Right ventricle myocardium superior (tissue), 1 donor: ENCODE results near the gene ANAPC1. TPM values are rescaled to one million over a fixed set of nuclear protein-coding genes. Genes with fewer than 3 reads are reported as not detected.
"Not testable (repeated sequence)": the region's sequence is repeated elsewhere in the genome, so short reads cannot be mapped to it uniquely, and the experiment has no call there.

Experiments used
- ATAC-seq: fragments of 200-7000 bp; cut with Tn5 transposase; one replicate; pipeline ENCODE4 v1.9.1; 2020; ENCODE audit warnings: mild to moderate bottlenecking; ENCODE audit not compliant: poor library complexity
- DNase-seq: peaks from one replicate; pipeline ENCODE4 v3.0.0-alpha.2; 2020
- intact Hi-C: fragments of 100-400 bp; cut with DNase I; formaldehyde crosslinking; loops from one replicate; pipeline ENCODE4 v1.11.2; 2022
- microRNA-seq: library from miRNA; unstranded; fragments of <30 nt; microRNA quantifications from one replicate; pipeline ENCODE4 v1.2.0, GENCODE V29; 2020
- total RNA-seq: library from RNA; stranded (reverse); fragmentation: NEBNext Ultra II Directional; extraction: Animal tissue kit (Norgen Biotek cat#: 25700); gene quantifications from one replicate; pipeline ENCODE4 v1.2.1, GENCODE V29; 2021
- donor health status: DM: no; HTN: yes; CAD: no; lungs with severe emphysema.

The ANAPC1 gene
- total RNA-seq, 1 donor from 2014 or later = 17.1 TPM

DNA sequence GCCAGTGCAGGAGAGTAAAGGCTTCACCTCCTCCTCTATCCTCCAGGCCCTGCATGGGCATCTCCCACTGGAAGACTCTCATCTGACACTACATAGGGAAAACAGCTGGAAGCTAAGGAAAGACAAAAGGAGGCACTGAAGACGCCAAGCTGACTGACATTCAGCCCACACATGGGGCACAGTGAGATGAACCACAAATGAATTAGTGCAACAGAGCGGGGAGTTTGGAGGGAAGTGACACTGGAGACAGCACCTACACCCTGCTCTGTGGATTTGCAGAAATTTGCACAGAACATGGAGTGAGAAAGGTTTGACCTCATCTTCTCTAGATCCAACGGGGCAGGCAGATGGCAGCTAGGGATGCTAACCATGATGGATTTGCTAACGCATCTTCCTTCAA is 119.8 kb downstream of the ANAPC1 start:
- DNase-seq, intact Hi-C loops, ATAC-seq: not testable (repeated sequence)

DNA sequence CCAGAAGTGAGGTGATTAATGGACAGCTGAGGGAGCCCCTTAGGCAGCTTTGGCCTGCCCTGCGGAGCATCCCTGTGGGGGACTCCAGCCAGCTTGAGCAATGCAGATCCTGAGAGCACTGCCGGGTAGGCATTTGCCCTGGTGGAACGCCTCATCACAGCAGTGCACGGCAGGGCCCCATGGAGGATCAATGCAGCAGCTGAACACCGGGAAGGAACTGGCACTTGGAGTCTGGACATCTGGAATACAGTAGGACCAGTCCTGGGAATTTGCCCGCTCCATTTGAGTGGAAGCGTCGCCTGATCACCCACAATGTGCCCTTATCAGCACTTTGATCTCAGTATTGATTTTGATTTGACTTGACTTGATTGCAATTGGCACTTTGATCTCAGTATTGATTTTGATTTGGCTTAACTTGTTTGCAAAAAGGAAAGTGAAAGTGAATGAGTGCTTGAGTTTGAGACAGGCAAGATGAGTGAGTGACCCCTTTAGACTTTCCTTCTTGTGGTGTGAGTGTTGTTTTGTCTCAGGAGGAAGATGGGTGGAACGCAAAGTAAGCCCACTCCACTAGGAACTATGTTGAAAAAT is 123.2 kb downstream of the ANAPC1 start:
- ATAC-seq, DNase-seq, intact Hi-C loops: not testable (repeated sequence)

DNA sequence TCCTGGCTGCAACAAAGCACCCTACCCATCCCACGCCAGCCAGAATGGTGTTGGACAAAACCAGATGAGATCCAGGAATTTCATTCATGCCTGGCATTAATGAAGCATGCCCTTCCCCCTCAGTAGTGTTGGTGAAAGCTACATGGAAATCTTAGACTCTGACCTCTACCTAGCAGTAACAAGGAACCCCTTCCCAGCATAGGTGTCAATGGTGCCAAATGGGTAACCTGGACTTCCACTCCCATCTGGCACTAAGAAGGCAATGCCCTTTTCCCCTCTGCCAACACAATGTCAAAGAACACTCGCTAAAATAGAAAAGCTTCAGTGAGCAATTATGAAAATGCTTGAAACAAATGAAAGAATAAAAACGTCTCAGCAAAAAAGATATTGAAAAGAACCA is 131.5 kb downstream of the ANAPC1 start:
- intact Hi-C loops, DNase-seq, ATAC-seq: not testable (repeated sequence)

DNA sequence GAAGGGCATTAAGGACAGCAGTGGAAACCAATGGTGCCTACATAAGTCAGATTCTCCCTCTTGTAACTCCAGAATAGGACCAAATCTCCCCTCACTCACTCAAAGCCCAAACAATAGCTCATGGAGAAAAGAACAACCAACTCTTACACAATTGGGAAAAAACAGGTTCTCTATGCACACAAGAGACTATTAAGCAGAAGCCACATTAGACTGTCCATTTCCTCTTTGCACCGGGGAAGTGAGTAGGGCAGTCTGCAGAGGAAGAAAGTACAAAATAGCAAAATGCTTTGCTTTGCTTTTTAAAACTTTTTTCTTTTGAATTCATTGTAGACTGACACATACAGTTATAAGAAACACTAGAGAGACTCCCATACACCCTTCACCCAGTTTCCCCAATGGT is 133.4 kb downstream of the ANAPC1 start:
- ATAC-seq, intact Hi-C loops: not testable (repeated sequence)

DNA sequence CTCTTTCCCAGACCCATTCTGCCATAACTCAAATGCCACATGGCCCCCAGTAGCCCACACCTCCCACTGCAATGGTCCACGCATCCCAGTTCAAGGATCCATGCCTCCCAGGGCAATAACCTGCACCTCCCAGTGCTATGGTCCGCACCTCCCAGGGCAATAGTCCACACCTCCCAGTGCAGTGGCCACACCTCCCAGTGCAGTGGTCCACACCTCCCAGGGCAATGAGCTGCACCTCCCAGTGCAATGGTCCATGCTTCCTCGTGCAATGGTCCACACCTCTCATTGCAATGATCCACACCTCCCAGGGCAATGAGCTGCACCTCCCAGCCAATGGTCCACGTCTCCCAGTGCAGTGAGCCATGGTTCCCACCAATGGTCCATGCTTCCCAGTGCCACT is 135.6 kb downstream of the ANAPC1 start:
- DNase-seq, intact Hi-C loops, ATAC-seq: not testable (repeated sequence)

More for the DNA sequence above, 133.4 kb downstream of the ANAPC1 start:
- not testable (repeated sequence) for DNase-seq

DNA sequence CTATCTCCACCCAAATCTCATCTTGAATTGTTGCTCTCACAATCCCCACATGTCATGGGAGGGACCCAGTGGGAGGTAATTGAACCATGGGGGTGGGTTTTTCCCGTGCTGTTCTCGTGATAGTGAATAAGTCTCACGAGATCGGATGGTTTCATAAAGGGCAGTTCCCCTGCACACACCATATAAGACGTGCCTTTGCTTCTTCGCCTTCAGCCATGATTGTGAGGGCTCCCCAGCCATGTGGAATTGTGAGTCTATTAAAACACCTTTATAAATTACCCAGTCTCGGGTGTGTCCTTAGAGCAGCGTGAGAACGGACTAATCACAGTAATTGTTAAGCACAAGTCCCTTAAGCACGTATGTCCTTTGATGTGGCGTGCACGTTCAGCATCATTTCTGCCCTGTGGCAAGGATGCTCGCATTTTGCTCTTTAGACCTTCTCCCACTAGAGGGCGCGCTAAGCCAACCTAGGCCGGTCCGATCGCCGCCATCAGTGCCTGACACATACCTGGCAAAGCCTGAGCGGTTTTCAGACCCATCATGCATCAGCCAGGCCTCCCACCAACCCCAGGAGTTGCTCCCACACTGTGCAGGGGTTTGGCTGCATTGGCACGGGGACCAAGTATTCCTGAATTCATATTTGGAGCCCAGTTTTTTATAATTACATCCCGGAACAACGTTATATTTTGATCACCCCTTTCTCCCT is 136.4 kb downstream of the ANAPC1 start:
- ATAC-seq (peak; percentile 88), DNase-seq (peak; percentile 44)
- intact Hi-C loops = not testable (repeated sequence)

DNA sequence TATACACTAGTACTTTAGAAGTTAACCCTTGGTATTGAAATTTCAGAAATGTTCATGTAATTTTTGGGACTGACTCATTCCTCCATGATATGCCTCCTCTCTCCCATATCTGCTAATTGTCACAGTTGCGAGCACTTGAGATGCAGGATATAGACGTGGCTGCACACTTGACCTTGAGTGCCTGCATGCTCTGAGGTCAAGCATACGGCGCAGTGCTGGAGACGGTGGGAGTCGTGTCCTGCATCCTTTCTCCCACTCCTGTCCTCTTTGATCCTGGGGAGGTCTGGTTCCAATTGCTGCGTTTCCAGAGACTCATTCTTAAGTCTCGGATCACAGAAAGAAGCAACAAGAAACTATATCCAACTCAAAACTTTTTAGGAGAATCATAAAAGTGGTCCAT is 139.2 kb downstream of the ANAPC1 start:
- ATAC-seq, DNase-seq, intact Hi-C loops: not testable (repeated sequence)

DNA sequence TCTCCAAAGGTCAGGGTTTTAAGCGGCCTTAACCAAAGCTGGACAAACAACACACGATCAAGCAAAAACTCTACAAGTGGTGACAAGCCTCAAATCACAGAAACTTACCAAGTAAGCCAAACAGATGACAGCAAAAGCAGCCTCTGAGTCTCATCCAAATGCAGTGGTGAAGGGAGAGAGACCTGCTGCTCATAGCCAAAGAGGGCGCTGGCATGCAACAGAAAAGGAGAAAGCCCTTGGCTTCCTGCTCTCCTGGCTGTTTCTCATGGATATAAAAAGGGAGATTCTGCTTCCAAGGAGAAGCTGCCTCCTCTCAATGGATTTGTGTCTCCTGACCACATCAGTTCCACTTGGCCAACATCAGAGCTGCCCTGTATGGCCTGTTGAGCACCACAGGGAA is 142.5 kb downstream of the ANAPC1 start:
- intact Hi-C loops, ATAC-seq, DNase-seq: not testable (repeated sequence)

DNA sequence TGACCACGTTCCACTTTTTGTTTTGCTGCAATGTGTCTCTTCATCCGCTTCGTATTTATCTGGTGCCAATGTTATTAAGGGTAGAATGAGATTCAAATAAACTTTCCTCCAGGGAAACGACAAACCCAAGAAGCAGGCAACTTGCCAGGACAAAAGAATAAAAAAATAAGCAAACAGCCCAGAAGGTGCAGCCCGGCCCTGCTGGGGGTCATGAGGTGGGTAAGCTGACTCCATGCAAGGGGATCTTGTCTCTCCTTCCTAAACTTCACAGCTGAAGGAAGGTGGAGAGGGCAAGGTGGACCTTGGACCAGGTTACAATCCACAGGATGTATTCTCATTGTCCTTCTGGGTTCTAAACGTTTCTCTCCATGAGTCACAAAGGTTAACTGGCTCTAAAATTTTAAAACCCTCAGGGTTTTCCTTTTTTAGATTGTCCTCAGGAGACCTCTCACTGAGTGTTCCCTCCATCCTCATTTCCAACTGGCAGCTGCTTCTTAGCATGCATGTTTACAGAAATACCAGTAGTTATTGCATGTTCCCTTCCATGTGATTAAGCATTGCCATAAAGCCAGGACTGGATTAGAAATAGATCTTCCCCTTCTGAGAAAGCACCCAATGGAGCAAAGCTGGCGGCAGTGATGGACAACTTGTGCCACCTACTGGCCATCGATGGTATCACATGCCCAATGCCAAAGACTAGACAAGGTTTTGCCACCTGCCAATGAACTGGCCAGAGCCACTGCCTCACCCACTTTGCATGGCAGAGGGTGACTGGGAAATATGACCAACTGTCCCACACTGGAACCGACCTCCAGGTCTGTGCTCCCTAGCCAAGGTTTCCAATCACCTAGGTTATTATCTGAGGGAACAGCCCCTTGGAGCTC is 147.9 kb downstream of the ANAPC1 start:
- intact Hi-C loops, DNase-seq: not testable (repeated sequence)
- ATAC-seq = peak; percentile 93

DNA sequence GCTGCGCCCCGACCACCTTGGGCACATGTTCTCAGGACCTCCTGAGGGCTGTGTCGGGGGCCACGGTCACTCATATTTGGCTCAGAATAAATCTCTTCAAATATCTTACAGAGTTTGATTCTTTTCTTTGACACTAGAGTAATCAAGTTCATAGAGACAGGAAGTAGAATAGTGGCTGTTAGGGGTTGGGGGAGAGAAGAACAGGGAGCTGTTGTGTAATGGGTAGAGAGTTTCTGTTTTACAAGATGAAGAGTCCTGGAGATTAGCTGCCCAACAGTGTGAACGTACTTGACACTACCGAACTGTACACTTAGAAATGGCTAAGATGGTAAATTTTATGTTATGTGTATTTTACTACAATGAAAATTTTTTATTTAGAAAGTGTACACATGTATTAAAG is 148.6 kb downstream of the ANAPC1 start:
- ATAC-seq, DNase-seq, intact Hi-C loops: not testable (repeated sequence)

DNA sequence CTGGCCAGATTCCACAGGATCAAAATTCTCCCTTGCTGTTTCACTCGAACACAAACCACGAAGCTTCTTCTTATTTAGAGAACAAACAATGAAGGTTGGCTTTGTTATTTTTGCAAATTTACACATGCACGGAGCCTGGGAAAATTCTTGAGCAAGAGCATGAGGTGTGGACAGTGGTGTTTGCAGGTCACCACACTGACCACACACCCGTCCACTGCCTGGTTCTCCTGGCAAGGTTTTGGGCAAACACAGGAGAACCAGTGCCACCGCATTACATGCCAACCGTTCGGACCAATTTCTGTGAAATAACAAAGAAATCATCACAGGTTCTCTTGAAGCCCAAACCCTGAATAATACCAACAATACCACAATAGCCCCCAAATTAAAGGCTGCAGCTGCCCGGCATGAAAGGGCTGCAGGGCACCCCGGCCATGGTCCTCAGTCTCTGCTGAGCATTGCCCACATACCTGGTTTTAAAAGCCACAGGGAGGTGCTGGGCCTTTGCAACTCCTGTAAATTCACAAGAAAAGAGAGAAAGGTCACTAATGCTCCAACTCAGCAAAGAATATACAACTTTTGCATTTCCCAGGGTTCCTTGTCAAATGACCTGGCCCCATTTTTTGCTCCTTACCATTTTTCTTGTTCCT is 154.1 kb downstream of the ANAPC1 start:
- ATAC-seq, DNase-seq: not testable (repeated sequence)

DNA sequence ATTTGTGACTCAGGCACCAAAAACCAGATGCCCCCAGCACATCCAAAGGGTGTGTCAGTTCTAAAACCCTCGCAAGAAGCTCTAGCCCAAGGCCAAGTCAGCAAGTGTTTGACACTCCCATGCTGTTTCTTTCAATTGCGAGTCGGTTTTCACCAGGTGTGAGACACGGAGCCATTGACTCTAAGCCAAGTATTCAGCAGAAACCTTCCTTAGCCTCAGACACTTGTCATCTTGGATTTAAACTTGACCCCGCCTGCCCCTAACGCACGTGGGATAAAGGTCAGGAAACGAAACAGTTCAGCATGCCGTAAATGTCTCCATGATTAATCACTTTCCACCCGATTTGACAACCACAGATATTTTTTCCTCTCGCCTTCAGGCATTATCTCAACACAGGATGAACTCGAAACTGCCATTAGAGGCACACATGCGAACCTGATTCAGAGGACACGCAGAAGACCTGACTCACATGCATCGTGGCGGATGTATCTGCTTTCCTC is 156.3 kb downstream of the ANAPC1 start:
- ATAC-seq, intact Hi-C loops, DNase-seq: not testable (repeated sequence)

More for the DNA sequence above, 154.1 kb downstream of the ANAPC1 start:
- intact Hi-C loops = not testable (repeated sequence)

DNA sequence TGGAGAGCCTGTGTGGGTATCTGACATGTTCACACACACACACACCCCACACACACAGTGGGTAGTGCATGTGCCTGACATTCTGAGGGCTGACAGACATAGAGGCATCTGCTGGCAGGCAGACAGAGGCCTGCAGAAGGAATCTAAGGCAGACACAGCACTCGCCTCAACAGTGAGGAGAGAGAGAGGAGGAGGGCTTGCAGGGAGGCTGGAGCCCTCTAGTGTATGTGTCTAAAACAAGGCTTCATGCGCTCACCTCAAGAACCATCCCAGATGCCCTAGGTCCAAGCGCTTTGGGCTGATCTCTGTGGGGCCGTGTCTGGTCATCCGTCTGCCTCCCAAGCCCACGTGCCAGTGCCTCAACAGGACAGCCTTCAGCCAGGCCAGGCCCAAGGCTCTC is 158.3 kb downstream of the ANAPC1 start:
- DNase-seq, intact Hi-C loops: not testable (repeated sequence)
- peak; percentile 70 for ATAC-seq

DNA sequence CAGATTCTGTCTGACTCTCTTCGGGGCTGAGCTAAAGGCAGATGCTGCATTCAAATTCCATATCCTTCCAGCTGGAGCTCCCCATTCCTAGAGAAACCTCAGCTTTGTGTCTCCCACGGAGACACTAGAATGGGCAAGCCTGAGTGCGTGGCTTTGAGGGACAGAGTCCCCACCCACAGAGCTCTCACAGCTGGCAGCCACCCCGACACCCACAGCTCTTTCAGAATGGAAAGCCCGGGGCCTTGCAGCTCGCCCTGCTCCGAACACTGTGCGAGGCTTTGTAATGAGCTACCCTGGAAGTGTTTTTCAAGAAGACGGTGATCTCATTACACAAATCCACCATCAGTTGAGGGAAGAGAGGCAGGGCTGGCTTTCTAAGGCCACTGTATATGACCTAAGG is 164.4 kb downstream of the ANAPC1 start:
- ATAC-seq, DNase-seq, intact Hi-C loops: not testable (repeated sequence)

Small RNA genes lying within 50 kb of the gene (microRNA-seq; reads per million reads assigned to microRNA genes)
- gene MIR4771-2 = not detected

Other genes starting within 250 kb of the ANAPC1 start
- 5.0 TPM for gene MERTK, start 14.4 kb upstream of the ANAPC1 start, total RNA-seq
- 6.0 TPM for gene TMEM87B, start 171.1 kb upstream of the ANAPC1 start, total RNA-seq